PC-3 (cell line): ENCODE measurements around the gene SLC6A6.

Experiments
- CTCF ChIP-seq: fragments of 300-600 bp; sonication (generic); conservative IDR thresholded peaks from 2 replicates; pipeline ENCODE4 v1.5.1; 2017; ENCODE audit warnings: antibody characterized with exemption, low read depth, mild to moderate bottlenecking, low read length
- EZH2 ChIP-seq: fragments of 300-600 bp; sonication (generic); IDR thresholded peaks from one replicate; pipeline ENCODE4 v1.6.1; 2017; ENCODE audit warnings: antibody characterized with exemption, mild to moderate bottlenecking, low read length; ENCODE audit not compliant: unreplicated experiment
- EZH2phosphoT487 ChIP-seq: fragments of 300-600 bp; sonication (generic); IDR thresholded peaks from 2 replicates; pipeline ENCODE4 v1.6.1; 2018; ENCODE audit warnings: mild to moderate bottlenecking, antibody characterized with exemption, low read length, borderline replicate concordance

- TF ChIP-seq CTCF = no peak
- TF ChIP-seq EZH2 = no peak
- TF ChIP-seq EZH2phosphoT487 = no peak
These were observed 4.8 kb downstream of the SLC6A6 start for GRCh38 chr3:14407203-14407602.
